Thyroid gland (tissue), 4 donors: ENCODE results near the gene VRK1.

ENCODE experiments used
- CTCF ChIP-seq, 6 experiments: fragments of 200-600 bp in 3 of 6; fragments of 450-650 bp in 3 of 6; sonication (generic) in 3 of 6; IDR thresholded peaks; one replicate each; pipeline ENCODE4 v1.5.1; 2016 to 2019; ENCODE audit warnings: antibody characterized with exemption in 6 of 6, mild to moderate bottlenecking in 2 of 6, inconsistent platforms in 1 of 6, moderate library complexity in 1 of 6
- POLR2A ChIP-seq, 2 donors: fragments of 450-650 bp; IDR thresholded peaks; one replicate each; pipeline ENCODE4 v1.6.1; 2017; ENCODE audit warnings: antibody characterized with exemption in 2 of 2, mild to moderate bottlenecking in 2 of 2, moderate library complexity in 1 of 2

GRCh38 chr14:96858643-96859042 lies 61.5 kb downstream of the VRK1 start:
- TF ChIP-seq CTCF (IDR thresholded peaks at IDR 0.05) (no peak), POLR2A (IDR thresholded peaks at IDR 0.05) (no peak)
